Tibial nerve (tissue), 4 donors: ENCODE measurements around the gene UBE2E1. TPM values are rescaled to one million over a fixed set of nuclear protein-coding genes. Genes with fewer than 3 reads are reported as not detected.

ENCODE experiments used
- DNase-seq, 2 donors: peaks; one replicate each; pipeline ENCODE4 v3.0.0-alpha.2; 2019; ENCODE audit warnings: low spot score in 2 of 2
- H3K27ac ChIP-seq, 4 donors: fragments of 200-600 bp; sonication (generic) in 3 of 4; one replicate each; pipeline ENCODE4 v1.5.1; 2017 to 2019; ENCODE audit warnings: mild to moderate bottlenecking in 1 of 4
- H3K27me3 ChIP-seq, 2 donors: fragments of 200-600 bp; sonication (generic) in 1 of 2; one replicate each; pipeline versions ENCODE4 v1.5.1 to v1.6.0; 2017 to 2019
- H3K36me3 ChIP-seq, 3 donors: fragments of 200-600 bp; sonication (generic); one replicate each; pipeline ENCODE4 v1.5.1; 2018 to 2019
- H3K4me1 ChIP-seq, 4 donors: fragments of 200-600 bp; sonication (generic) in 3 of 4; one replicate each; pipeline ENCODE4 v1.5.1; 2017 to 2019
- H3K4me3 ChIP-seq, 4 donors: fragments of 200-600 bp; sonication (generic) in 3 of 4; one replicate each; pipeline ENCODE4 v1.5.1; 2017 to 2019; ENCODE audit warnings: mild to moderate bottlenecking in 1 of 4, moderate library complexity in 1 of 4
- H3K9me3 ChIP-seq, 4 donors: fragments of 200-600 bp; sonication (generic) in 3 of 4; one replicate each; pipeline ENCODE4 v1.5.1; 2017 to 2019
- EP300 ChIP-seq, 2 donors: sonication (generic); formaldehyde crosslinking; IDR thresholded peaks; one replicate each; pipeline ENCODE4 v1.6.1; 2017; ENCODE audit warnings: antibody characterized with exemption in 2 of 2, mild to moderate bottlenecking in 1 of 2
- POLR2A ChIP-seq, 2 donors: fragments of 450-650 bp; IDR thresholded peaks; one replicate each; pipeline ENCODE4 v1.6.1; 2017; ENCODE audit warnings: antibody characterized with exemption in 2 of 2, mild to moderate bottlenecking in 2 of 2, moderate library complexity in 2 of 2
- WGBS, 2 donors: methylation state at CpG; one replicate each; pipeline ENCODE4 v1.1.5; 2018; 5-methylcytosine and 5-hydroxymethylcytosine counted together
- total RNA-seq, 4 donors: library from RNA; depleted of rRNA; stranded (reverse); fragments of >200 nt; gene quantifications; one replicate each; pipeline ENCODE4 v1.1.0, GENCODE V29; 2016
- TF ChIP-seq, protein P1 (sequence below), 5 experiments: fragments of 200-600 bp in 3 of 5; fragments of 450-650 bp in 2 of 5; sonication (generic) in 3 of 5; IDR thresholded peaks; one replicate each; pipeline ENCODE4 v1.5.1; 2016 to 2019; ENCODE audit warnings: antibody characterized with exemption in 5 of 5, mild to moderate bottlenecking in 3 of 5, moderate library complexity in 2 of 5

UBE2E1 gene
- total RNA-seq, 4 donors from 2014 or later = 55.1 to 132 (median 99.5) TPM

DNA sequence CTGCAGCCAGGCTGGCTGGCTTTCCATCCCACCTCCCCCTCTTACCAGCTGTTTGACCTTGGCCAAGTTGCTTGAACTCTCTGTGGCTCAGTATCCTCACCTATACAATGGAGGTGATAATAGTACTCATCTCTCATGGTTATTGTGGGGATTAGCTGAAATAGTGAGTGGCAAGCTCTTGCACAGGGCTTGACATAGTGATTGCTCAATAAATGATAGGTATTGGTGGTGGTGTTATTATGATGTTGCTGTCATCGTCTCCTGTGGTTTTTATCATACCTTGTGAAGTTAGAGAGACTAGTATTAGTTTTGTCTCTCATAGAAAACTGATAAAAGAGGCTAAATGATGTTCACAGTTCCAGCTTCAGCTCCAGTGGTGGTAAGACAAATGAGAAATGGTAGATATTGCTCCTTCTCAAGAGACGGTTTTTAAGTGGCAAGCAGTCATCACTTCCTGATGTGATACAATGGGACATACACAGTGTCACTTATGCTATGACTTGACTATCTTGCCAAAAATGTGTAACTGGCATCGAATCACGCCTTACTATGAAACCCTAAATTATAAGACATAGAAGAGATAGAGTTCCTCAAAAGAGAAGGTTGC is 12.1 kb upstream of the UBE2E1 start:
- DNase-seq = no peak
- 74 to 75% methylated on average over 4 of the region's 4 CpGs for WGBS, 2 donors
- H3K36me3 ChIP-seq = no peaks in the 10 kb centered on the region
- no peak overlapping the region for H3K4me3 ChIP-seq
- no peaks in the 10 kb centered on the region for H3K27me3 ChIP-seq
- H3K9me3 ChIP-seq = no peaks in the 10 kb centered on the region
- H3K27ac ChIP-seq = no peak overlapping the region
- TF ChIP-seq, protein P1, sequence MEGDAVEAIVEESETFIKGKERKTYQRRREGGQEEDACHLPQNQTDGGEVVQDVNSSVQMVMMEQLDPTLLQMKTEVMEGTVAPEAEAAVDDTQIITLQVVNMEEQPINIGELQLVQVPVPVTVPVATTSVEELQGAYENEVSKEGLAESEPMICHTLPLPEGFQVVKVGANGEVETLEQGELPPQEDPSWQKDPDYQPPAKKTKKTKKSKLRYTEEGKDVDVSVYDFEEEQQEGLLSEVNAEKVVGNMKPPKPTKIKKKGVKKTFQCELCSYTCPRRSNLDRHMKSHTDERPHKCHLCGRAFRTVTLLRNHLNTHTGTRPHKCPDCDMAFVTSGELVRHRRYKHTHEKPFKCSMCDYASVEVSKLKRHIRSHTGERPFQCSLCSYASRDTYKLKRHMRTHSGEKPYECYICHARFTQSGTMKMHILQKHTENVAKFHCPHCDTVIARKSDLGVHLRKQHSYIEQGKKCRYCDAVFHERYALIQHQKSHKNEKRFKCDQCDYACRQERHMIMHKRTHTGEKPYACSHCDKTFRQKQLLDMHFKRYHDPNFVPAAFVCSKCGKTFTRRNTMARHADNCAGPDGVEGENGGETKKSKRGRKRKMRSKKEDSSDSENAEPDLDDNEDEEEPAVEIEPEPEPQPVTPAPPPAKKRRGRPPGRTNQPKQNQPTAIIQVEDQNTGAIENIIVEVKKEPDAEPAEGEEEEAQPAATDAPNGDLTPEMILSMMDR (IDR thresholded peaks at IDR 0.05) = no peak
- TF ChIP-seq POLR2A (IDR thresholded peaks at IDR 0.05) (no peak), EP300 (IDR thresholded peaks at IDR 0.05) (no peak)
- no peaks in the 10 kb centered on the region for H3K4me1 ChIP-seq

DNA sequence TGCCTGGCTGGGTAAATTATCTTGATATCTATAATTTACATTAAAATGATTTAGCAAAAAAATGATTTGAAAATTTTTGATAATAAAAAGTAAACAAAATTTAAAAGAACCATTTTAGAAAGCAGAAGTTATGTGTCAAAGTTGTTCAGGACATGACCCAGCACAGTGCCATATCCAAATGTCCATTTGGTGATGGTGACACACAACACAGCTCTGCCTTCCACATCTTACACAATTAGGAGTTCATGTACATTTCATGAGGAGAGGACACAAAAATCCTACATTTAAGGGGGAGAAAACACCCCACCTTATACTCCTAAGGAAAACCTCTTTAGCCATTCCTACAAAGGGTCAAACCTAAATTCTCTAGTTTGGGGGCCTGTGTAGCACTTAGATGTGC is 10.7 kb upstream of the UBE2E1 start:
- H3K27ac ChIP-seq = no peak overlapping the region
- no peak for DNase-seq
- no peaks in the 10 kb centered on the region for H3K27me3 ChIP-seq
- no peak overlapping the region for H3K4me3 ChIP-seq
- TF ChIP-seq POLR2A (IDR thresholded peaks at IDR 0.05) = no peak
- TF ChIP-seq EP300 (IDR thresholded peaks at IDR 0.05) = no peak
- TF ChIP-seq, protein P1 (IDR thresholded peaks at IDR 0.05) = no peak
- H3K36me3 ChIP-seq = no peaks in the 10 kb centered on the region
- no peaks in the 10 kb centered on the region for H3K4me1 ChIP-seq
- no peaks in the 10 kb centered on the region for H3K9me3 ChIP-seq

DNA sequence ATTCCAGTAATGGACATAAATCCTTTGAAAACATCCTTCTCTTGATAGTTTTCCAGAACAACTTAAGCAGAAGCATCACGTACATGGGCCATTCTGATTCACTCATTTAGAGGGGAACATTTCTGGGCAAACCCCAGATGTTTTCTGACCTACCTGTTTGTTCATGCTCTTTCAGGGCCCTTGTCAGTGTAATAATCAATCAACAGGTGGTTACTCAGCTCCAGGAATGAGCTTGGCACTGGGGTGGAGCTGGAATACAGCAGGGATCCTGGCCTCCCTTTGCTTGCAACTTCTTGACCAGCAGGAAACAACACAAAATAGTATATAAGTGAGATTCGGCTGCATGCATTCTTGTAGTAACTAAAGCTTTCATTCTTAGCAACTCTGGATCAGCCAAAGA is 9.2 kb upstream of the UBE2E1 start:
- no peaks in the 10 kb centered on the region for H3K27me3 ChIP-seq
- no peaks in the 10 kb centered on the region for H3K36me3 ChIP-seq
- no peaks in the 10 kb centered on the region for H3K9me3 ChIP-seq
- WGBS, 2 donors = 69 to 77% methylated on average over 2 of the region's 2 CpGs
- H3K4me3 ChIP-seq = no peak overlapping the region
- DNase-seq = no peak
- TF ChIP-seq POLR2A (IDR thresholded peaks at IDR 0.05) (no peak), EP300 (IDR thresholded peaks at IDR 0.05) (no peak)
- TF ChIP-seq, protein P1 (IDR thresholded peaks at IDR 0.05) = no peak
- no peak overlapping the region for H3K27ac ChIP-seq
- no peaks in the 10 kb centered on the region for H3K4me1 ChIP-seq

DNA sequence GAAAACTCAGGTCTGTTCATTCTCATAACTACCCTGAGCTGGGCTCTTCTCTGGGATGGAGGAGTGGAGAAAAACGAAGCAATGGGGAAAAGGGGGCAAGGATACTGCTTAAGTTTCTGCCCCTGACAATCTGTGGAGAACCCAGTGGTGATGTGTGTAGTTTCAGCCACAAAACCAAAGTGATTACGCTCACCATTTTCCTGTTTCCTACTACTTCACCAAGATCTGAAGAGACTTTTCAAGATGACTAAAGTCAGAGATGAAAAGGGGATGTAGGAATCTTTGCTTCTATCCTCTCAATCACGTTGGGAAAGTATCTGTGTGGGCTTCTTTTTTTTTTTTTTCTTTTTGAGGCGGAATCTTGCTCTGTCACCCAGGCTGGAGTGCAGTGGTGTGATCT is 8.3 kb upstream of the UBE2E1 start:
- H3K4me1 ChIP-seq = no peaks in the 10 kb centered on the region
- WGBS, 2 donors = 75 to 83% methylated on average over 4 of the region's 4 CpGs
- H3K27me3 ChIP-seq = no peaks in the 10 kb centered on the region
- no peak for DNase-seq
- no peaks in the 10 kb centered on the region for H3K36me3 ChIP-seq
- no peaks in the 10 kb centered on the region for H3K9me3 ChIP-seq
- no peak overlapping the region for H3K27ac ChIP-seq
- H3K4me3 ChIP-seq = no peak overlapping the region
- TF ChIP-seq, protein P1 (IDR thresholded peaks at IDR 0.05) = no peak

DNA sequence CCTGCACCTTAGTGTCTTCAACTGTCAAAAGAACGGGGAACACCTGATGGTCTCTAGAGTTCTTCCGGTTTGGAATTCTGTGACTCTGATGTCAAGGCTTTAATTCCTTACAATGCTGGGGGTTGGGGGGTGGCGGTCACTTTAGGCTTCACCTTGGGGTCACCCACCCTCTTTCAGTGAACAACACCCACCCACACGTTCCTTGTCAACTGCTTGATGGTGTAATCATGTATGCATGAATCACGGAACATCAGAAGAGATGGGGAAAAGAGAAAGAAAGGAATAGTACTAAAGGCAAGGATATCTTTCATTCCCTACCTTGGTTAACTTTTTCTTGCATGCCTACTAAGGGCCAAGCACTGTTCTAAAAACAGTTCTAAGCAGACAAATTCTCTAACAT is 7.3 kb upstream of the UBE2E1 start:
- Histone ChIP-seq H3K4me3 (no peak overlapping the region), H3K27ac (no peak overlapping the region), H3K4me1 (no peaks in the 10 kb centered on the region), H3K9me3 (no peaks in the 10 kb centered on the region), H3K36me3 (no peaks in the 10 kb centered on the region), H3K27me3 (no peaks in the 10 kb centered on the region)
- TF ChIP-seq EP300 (IDR thresholded peaks at IDR 0.05) = no peak
- no peak for TF ChIP-seq POLR2A (IDR thresholded peaks at IDR 0.05)
- TF ChIP-seq, protein P1 (IDR thresholded peaks at IDR 0.05) = no peak
- 78 to 88% methylated on average over 5 of the region's 5 CpGs for WGBS, 2 donors
- no peak for DNase-seq
